Activated CD4-positive, alpha-beta T cell treated with anti-CD3 and anti-CD28 coated beads, Interleukin-2, amount 50 U/mL, for 16 hours (primary cell): ENCODE measurements around the gene ETS1.

Source experiments
- DNase-seq: peaks from one replicate; pipeline ENCODE4 v3.0.0-alpha.2; 2020

ETS1 gene

GRCh38 chr11:128419012-128419767 lies 168.2 kb downstream of the ETS1 start:
- no peak for DNase-seq

- no peak for DNase-seq
Observed at GRCh38 chr11:128417607-128418324, 169.6 kb downstream of the ETS1 start.

GRCh38 chr11:128416976-128417375 lies 170.4 kb downstream of the ETS1 start:
- DNase-seq = no peak

GRCh38 chr11:128415539-128415938 lies 171.8 kb downstream of the ETS1 start:
- no peak for DNase-seq

GRCh38 chr11:128412847-128413791 lies 174.2 kb downstream of the ETS1 start:
- peak; percentile 37 for DNase-seq

GRCh38 chr11:128411812-128412211 lies 175.5 kb downstream of the ETS1 start:
- DNase-seq = no peak

GRCh38 chr11:128411150-128411549 lies 176.2 kb downstream of the ETS1 start:
- no peak for DNase-seq

- no peak for DNase-seq
Observed at GRCh38 chr11:128409476-128409875, 177.9 kb downstream of the ETS1 start.
